HG03159 (cell line): ENCODE measurements around the gene UBE2C.
"Not testable (repeated sequence)": the region's sequence is repeated elsewhere in the genome, so short reads cannot be mapped to it uniquely, and the experiment has no call there.

ENCODE experiments used
- ATAC-seq: cut with Tn5 transposase; IDR thresholded peaks from one replicate; pipeline ENCODE4 v1.9.1; 2021; ENCODE audit warnings: mild to moderate bottlenecking, moderate library complexity; ENCODE audit not compliant: unreplicated experiment

UBE2C gene

GRCh38 chr20:45812157-45813005 is at the start of gene UBE2C:
TSS of gene UBE2C (plus strand) at chr20:45812644. CDS start at chr20:45812696, 52 bp downstream.
- peak; percentile 98 for ATAC-seq

- ATAC-seq = not testable (repeated sequence)
These were observed 47.7 kb upstream of the UBE2C start for GRCh38 chr20:45764618-45765282.

- no peak for ATAC-seq
These were observed 47.1 kb upstream of the UBE2C start for GRCh38 chr20:45765307-45765875.

- no peak for ATAC-seq
These were observed 46.5 kb upstream of the UBE2C start for GRCh38 chr20:45765980-45766379.

GRCh38 chr20:45768479-45768878 is 44.0 kb upstream of the UBE2C start:
- no peak for ATAC-seq

GRCh38 chr20:45771182-45771759 is 41.2 kb upstream of the UBE2C start:
- no peak for ATAC-seq

- ATAC-seq = no peak
These were observed 39.8 kb upstream of the UBE2C start for GRCh38 chr20:45772693-45773092.

- no peak for ATAC-seq
These were observed 37.5 kb upstream of the UBE2C start for GRCh38 chr20:45774945-45775344.

GRCh38 chr20:45775411-45775810 is 37.0 kb upstream of the UBE2C start:
- no peak for ATAC-seq

- no peak for ATAC-seq
These were observed 35.5 kb upstream of the UBE2C start for GRCh38 chr20:45776931-45777330.

GRCh38 chr20:45779011-45779915 is 33.2 kb upstream of the UBE2C start:
- ATAC-seq = no peak

GRCh38 chr20:45780159-45780558 is 32.3 kb upstream of the UBE2C start:
- no peak for ATAC-seq

GRCh38 chr20:45781391-45781931 is 31.0 kb upstream of the UBE2C start:
- ATAC-seq = no peak

GRCh38 chr20:45782890-45783289 is 29.6 kb upstream of the UBE2C start:
- no peak for ATAC-seq

GRCh38 chr20:45783656-45784294 is 28.7 kb upstream of the UBE2C start:
- no peak for ATAC-seq

GRCh38 chr20:45788351-45788750 is 24.1 kb upstream of the UBE2C start:
- no peak for ATAC-seq

GRCh38 chr20:45792317-45793118 is 19.9 kb upstream of the UBE2C start:
- peak; percentile 30 for ATAC-seq

GRCh38 chr20:45796337-45797065 is 15.9 kb upstream of the UBE2C start:
- no peak for ATAC-seq
